ENCODE measurements around the gene C1orf94.
"Not testable (repeated sequence)": the region's sequence is repeated elsewhere in the genome, so short reads cannot be mapped to it uniquely, and the experiment has no call there.

The C1orf94 gene

DNA sequence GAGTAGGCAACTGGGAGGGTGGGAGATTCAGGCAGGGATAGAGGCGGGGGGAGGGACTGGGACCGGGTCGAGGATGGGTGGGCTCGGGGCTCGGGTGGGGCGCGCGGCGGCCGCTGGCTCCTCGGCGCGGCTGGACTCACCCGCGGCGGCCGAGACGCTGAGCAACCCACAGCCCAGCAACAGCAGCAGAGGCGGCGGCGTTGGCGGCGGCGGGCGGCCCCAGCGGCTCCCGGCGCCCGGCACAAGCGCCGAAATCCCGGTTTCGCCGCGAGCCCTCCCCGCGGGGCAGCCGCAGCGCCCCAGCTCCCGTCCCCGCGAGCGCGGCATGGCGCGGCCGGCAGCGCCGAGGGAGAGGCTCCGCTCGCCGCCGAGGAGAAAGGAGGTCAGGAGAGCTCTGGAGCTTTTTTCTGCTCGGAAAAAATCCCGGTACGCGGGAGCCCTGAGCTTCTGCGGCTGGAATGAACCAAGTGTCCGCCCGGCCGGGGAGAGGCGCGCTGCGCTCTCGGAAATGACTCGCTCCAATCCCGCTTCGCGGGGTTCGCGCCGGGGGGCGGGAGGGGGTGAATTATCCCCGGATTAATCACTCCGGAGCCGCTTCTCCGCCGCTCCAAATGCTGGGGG is 11.8 kb upstream of the C1orf94 start, which contains the start of gene CSMD2:
CSMD2 (minus strand) TSS at position 460 of the 621 bp plus-strand sequence; CDS start at position 327, 133 bp downstream.
- Histone ChIP-seq H3K4me3 (ENCODE audit: insufficient read length, low read depth) (peak within 1 kb of the TSS; percentile 74), H3K36me3 (ENCODE audit: insufficient read depth, insufficient read length, low read length) (peaks cover 5% of the 10 kb centered on the region), H3K9ac (ENCODE audit: insufficient read length, low read depth) (peak within 1 kb of the TSS; percentile 89), H3K27me3 (ENCODE audit: insufficient read depth, insufficient read length) (peaks cover 17% of the 10 kb centered on the region), H3K9me3 (ENCODE audit: insufficient read depth, low read length) (no peaks in the 10 kb centered on the region), H3K4me1 (ENCODE audit: insufficient read depth, insufficient read length) (peaks cover 2% of the 10 kb centered on the region)
- no peak for DNase-seq (ENCODE audit: low read depth, low spot score)
- no peak for TF ChIP-seq SUZ12 (IDR thresholded peaks at IDR 0.05; ENCODE audit: extremely low read depth, insufficient read depth, insufficient read length)
- TF ChIP-seq ZNF274 (IDR thresholded peaks at IDR 0.05; ENCODE audit: low read depth, low read length): no peak

DNA sequence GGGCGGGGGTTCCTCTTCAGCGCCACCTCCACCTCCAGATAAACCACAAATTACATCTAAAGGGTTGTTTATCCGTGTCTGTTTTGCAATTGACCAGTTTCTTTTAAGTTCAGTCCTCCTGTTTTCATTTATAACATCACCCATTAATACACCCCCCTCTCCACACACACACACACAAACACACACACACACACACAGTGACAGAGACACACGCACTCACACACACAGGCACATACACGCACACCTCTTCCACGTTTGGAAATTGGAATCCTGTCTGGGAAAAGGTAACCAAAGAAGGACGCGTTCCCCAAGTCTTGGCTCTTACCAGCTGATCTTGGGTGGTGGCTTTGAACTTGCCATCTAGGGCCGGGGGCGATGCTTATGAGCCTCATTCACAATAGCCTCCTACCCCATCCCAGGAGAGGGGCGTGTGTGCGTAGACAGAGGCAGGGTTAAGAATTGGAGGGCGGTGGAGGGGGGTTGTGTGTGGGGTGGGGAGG is 11.2 kb upstream of the C1orf94 start:
- no peaks in the 10 kb centered on the region for H3K36me3 ChIP-seq (ENCODE audit: insufficient read depth, insufficient read length, low read length)
- peaks cover 17% of the 10 kb centered on the region for H3K27me3 ChIP-seq (ENCODE audit: insufficient read depth, insufficient read length)
- H3K4me1 ChIP-seq (ENCODE audit: insufficient read depth, insufficient read length): peaks cover 2% of the 10 kb centered on the region
- H3K9me3 ChIP-seq (ENCODE audit: insufficient read depth, low read length): no peaks in the 10 kb centered on the region
- TF ChIP-seq ZNF274 (IDR thresholded peaks at IDR 0.05; ENCODE audit: low read depth, low read length) (no peak), SUZ12 (IDR thresholded peaks at IDR 0.05; ENCODE audit: extremely low read depth, insufficient read depth, insufficient read length) (no peak), YY1 (IDR thresholded peaks at IDR 0.05; ENCODE audit: insufficient read depth, insufficient read length) (no peak)
- H3K4me3 ChIP-seq (ENCODE audit: insufficient read length, low read depth): peak overlapping the region; percentile 74
- H3K9ac ChIP-seq (ENCODE audit: insufficient read length, low read depth): peak overlapping the region; percentile 89
- no peak for DNase-seq (ENCODE audit: low read depth, low spot score)

DNA sequence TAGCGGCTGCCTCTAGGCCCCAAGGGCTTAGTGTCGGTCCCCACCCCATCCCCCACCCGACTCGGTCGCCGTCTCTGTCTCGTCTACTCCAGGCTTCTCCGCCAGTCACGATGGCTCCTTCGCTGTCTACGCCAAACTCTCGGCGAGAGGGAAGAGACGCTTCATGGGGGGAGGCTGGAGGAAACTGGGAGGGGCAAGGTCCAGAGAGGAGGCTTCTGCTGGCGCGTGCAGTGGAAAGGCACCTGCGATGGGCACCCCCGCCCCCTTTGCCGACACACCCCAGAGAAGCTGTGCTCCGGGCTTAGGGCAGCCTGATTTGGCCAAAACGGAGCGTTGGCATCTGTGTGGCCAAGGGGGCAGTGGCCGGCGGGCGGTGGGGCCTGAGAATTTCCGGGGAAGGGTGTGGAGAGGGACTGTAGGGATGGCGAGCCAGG is 10.5 kb upstream of the C1orf94 start:
- peak overlapping the region; percentile 73 for H3K9ac ChIP-seq (ENCODE audit: insufficient read length, low read depth)
- H3K36me3 ChIP-seq (ENCODE audit: insufficient read depth, insufficient read length, low read length): no peaks in the 10 kb centered on the region
- H3K4me1 ChIP-seq (ENCODE audit: insufficient read depth, insufficient read length): peaks cover 2% of the 10 kb centered on the region
- no peak for DNase-seq (ENCODE audit: low read depth, low spot score)
- H3K4me3 ChIP-seq (ENCODE audit: insufficient read length, low read depth): peak overlapping the region; percentile 42
- H3K27me3 ChIP-seq (ENCODE audit: insufficient read depth, insufficient read length): peaks cover 17% of the 10 kb centered on the region
- TF ChIP-seq SUZ12 (IDR thresholded peaks at IDR 0.05; ENCODE audit: extremely low read depth, insufficient read depth, insufficient read length): no peak
- no peak for TF ChIP-seq ZNF274 (IDR thresholded peaks at IDR 0.05; ENCODE audit: low read depth, low read length)
- no peak for TF ChIP-seq YY1 (IDR thresholded peaks at IDR 0.05; ENCODE audit: insufficient read depth, insufficient read length)
- H3K9me3 ChIP-seq (ENCODE audit: insufficient read depth, low read length): no peaks in the 10 kb centered on the region

DNA sequence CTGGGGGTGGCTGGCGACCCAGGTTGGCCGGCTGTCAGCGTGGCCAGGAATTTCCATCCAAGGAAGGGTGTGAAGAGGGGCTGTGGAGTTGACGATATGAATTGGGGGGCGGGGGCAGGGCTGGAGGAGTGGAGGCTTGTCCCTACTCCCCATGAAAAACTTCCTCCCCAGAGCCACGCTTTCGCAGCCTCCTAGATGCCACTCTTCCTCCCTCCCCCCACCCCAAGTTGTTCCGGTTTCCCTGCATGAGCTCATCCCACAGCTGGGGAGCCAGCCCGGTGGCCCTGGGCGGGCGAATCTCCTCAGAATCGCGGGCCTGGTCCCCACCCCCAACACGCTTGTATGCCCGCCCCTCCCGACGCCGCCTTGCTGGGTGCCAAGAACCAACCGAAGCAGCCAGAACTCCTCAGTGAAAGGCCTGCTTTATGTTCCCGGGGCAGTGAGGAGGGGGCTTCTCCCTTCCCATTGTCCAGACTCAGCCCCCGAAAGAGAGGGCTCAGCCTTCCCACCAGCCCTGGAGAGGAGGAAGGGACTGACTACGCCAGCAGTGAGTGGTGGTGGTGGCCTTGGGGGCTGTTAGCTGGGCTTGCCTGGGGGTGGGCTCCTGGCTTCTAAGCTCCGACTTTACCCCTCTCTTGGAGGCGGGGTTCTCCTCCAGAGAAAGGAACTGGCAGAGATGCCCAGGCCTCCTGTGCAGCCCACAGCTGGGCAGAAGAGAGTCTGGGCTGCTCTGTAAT is 9.9 kb upstream of the C1orf94 start:
- peak overlapping the region; percentile 42 for H3K4me3 ChIP-seq (ENCODE audit: insufficient read length, low read depth)
- TF ChIP-seq ZNF274 (IDR thresholded peaks at IDR 0.05; ENCODE audit: low read depth, low read length) (no peak), SUZ12 (IDR thresholded peaks at IDR 0.05; ENCODE audit: extremely low read depth, insufficient read depth, insufficient read length) (no peak), YY1 (IDR thresholded peaks at IDR 0.05; ENCODE audit: insufficient read depth, insufficient read length) (no peak)
- H3K27me3 ChIP-seq (ENCODE audit: insufficient read depth, insufficient read length): peaks cover 17% of the 10 kb centered on the region
- H3K4me1 ChIP-seq (ENCODE audit: insufficient read depth, insufficient read length): peaks cover 2% of the 10 kb centered on the region
- no peaks in the 10 kb centered on the region for H3K9me3 ChIP-seq (ENCODE audit: insufficient read depth, low read length)
- peak; percentile 85 for DNase-seq (ENCODE audit: low read depth, low spot score)
- peak overlapping the region; percentile 79 for H3K9ac ChIP-seq (ENCODE audit: insufficient read length, low read depth)
- no peaks in the 10 kb centered on the region for H3K36me3 ChIP-seq (ENCODE audit: insufficient read depth, insufficient read length, low read length)

DNA sequence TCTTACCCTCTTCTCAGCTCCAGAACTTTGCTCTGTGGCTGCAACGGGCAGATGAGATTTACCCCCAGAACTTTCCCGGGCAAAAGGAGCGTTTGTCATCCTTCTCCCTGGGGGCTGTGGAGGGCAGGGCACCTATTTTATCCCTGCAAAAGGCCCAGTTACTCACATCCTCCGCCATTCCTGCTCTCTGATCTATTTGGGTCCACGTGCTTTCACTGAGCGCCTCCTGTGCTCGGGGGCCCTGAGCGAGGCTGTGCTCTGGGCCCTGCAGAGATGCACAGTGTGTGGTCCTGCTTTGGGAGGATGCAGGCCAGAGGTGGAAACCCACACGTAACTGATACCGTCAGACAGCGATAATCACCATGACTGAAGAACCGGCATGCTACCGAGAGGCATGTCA is 9.3 kb upstream of the C1orf94 start:
- Histone ChIP-seq H3K4me1 (ENCODE audit: insufficient read depth, insufficient read length) (peaks cover 3% of the 10 kb centered on the region), H3K27me3 (ENCODE audit: insufficient read depth, insufficient read length) (peaks cover 17% of the 10 kb centered on the region), H3K9me3 (ENCODE audit: insufficient read depth, low read length) (no peaks in the 10 kb centered on the region), H3K4me3 (ENCODE audit: insufficient read length, low read depth) (peak overlapping the region; percentile 42), H3K9ac (ENCODE audit: insufficient read length, low read depth) (peak overlapping the region; percentile 79), H3K36me3 (ENCODE audit: insufficient read depth, insufficient read length, low read length) (no peaks in the 10 kb centered on the region)
- no peak for TF ChIP-seq SUZ12 (IDR thresholded peaks at IDR 0.05; ENCODE audit: extremely low read depth, insufficient read depth, insufficient read length)
- TF ChIP-seq YY1 (IDR thresholded peaks at IDR 0.05; ENCODE audit: insufficient read depth, insufficient read length): no peak
- no peak for TF ChIP-seq ZNF274 (IDR thresholded peaks at IDR 0.05; ENCODE audit: low read depth, low read length)
- DNase-seq (ENCODE audit: low read depth, low spot score): no peak

DNA sequence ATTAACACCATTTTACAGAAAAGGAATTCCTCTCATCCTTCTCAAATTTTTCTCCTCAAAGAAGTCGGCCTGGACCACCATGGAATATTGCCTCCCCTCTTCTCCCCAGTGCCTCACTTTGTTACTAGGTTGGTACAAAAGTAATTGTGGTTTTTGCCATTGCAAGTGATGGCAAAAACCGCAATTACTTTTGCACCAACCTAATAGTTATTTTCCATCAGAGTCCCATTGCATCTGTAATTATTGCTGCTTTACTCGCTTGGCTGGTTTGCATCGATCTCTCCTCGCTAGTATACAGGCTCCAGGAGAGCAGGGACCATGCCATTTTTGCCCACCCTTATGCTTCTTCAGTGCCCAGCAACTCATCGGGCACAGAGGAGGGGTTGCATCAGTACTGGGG is 963 bp upstream of the C1orf94 start:
- Histone ChIP-seq H3K9me3 (ENCODE audit: insufficient read depth, low read length) (no peaks in the 10 kb centered on the region), H3K27me3 (ENCODE audit: insufficient read depth, insufficient read length) (no peaks in the 10 kb centered on the region), H3K4me3 (ENCODE audit: insufficient read length, low read depth) (no peak overlapping the region), H3K9ac (ENCODE audit: insufficient read length, low read depth) (no peak overlapping the region), H3K36me3 (ENCODE audit: insufficient read depth, insufficient read length, low read length) (no peaks in the 10 kb centered on the region), H3K4me1 (ENCODE audit: insufficient read depth, insufficient read length) (peaks cover 4% of the 10 kb centered on the region)
- TF ChIP-seq ZNF274 (IDR thresholded peaks at IDR 0.05; ENCODE audit: low read depth, low read length): no peak
- TF ChIP-seq YY1 (IDR thresholded peaks at IDR 0.05; ENCODE audit: insufficient read depth, insufficient read length): no peak
- TF ChIP-seq SUZ12 (IDR thresholded peaks at IDR 0.05; ENCODE audit: extremely low read depth, insufficient read depth, insufficient read length): no peak
- DNase-seq (ENCODE audit: low read depth, low spot score): no peak

DNA sequence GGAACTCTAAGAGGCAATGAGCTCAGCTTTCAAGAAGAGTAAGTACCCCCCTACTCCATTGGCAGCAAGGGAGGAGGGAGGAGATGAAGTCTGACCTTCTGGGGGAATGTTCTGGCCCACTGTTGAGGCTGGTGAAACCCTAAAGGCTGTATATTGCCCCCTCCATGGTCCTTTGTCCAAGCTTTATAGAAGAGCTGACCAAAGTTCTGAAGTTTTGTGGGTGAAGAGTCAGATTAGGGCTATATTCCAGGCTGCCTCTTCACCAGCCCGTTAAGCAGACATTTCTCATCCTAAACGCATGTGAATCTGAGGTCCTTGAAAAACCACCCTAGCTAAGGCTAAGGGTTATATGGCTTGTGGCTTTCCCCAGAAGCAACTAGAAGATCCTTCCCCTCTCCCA is 1.4 kb downstream of the C1orf94 start:
- no peaks in the 10 kb centered on the region for H3K4me1 ChIP-seq (ENCODE audit: insufficient read depth, insufficient read length)
- no peak overlapping the region for H3K4me3 ChIP-seq (ENCODE audit: insufficient read length, low read depth)
- DNase-seq (ENCODE audit: low read depth, low spot score): no peak
- H3K9ac ChIP-seq (ENCODE audit: insufficient read length, low read depth): no peak overlapping the region
- H3K27me3 ChIP-seq (ENCODE audit: insufficient read depth, insufficient read length): no peaks in the 10 kb centered on the region
- TF ChIP-seq ZNF274 (IDR thresholded peaks at IDR 0.05; ENCODE audit: low read depth, low read length) (no peak), YY1 (IDR thresholded peaks at IDR 0.05; ENCODE audit: insufficient read depth, insufficient read length) (no peak), SUZ12 (IDR thresholded peaks at IDR 0.05; ENCODE audit: extremely low read depth, insufficient read depth, insufficient read length) (no peak)
- H3K36me3 ChIP-seq (ENCODE audit: insufficient read depth, insufficient read length, low read length): no peaks in the 10 kb centered on the region
- 0 out of 2 replicates have a peak, but pooled peaks cover 5% of the 10 kb centered on the region for H3K9me3 ChIP-seq (ENCODE audit: insufficient read depth, low read length)

DNA sequence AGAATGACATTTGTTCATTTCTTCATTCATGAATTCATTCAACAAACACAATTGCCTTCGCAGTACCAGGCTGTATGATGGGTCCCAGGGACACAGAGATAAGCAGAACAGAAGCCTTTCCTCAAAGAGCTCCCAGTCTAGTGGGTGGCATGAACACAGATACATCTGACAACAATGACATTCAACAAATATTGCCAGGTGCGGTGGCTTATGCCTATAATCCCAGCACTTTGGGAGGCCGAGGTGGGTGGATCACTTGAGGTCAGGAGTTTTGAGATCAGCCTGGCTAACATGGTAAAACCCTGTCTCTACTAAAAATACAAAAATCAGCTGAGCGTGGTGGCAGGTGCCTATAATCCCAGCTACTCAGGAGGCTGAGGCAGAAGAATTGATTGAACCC is 6.7 kb downstream of the C1orf94 start:
- not testable (repeated sequence) for H3K36me3 ChIP-seq (ENCODE audit: insufficient read depth, insufficient read length, low read length); H3K27me3 ChIP-seq (ENCODE audit: insufficient read depth, insufficient read length); H3K9ac ChIP-seq (ENCODE audit: insufficient read length, low read depth); H3K9me3 ChIP-seq (ENCODE audit: insufficient read depth, low read length); H3K4me1 ChIP-seq (ENCODE audit: insufficient read depth, insufficient read length); H3K4me3 ChIP-seq (ENCODE audit: insufficient read length, low read depth); DNase-seq (ENCODE audit: low read depth, low spot score)

All from NT2/D1 (cell line).